GM12878 (cell line): ENCODE results near the gene SARS2. TPM values are rescaled to one million over a fixed set of nuclear protein-coding genes. Genes with fewer than 3 reads are reported as not detected.

Source experiments
- ATAC-seq: fragments of 200-7000 bp; cut with Tn5 transposase; 3 replicates; pipeline ENCODE4 v1.9.1; 2020; ENCODE audit warnings: mild to moderate bottlenecking, moderate library complexity
- BruUV-seq: library from RNA; stranded (reverse); fragments of 400-500 nt; replicated peaks from 2 replicates; lab custom pipeline; 2021; lab: Mats Ljungman, UMichigan
- CTCF ChIA-PET: fragments of 300-600 bp; sonication (Branson Sonifier 250); formaldehyde crosslinking; extraction: SDS; loops from one replicate; lab custom pipeline; 2021; ENCODE audit warnings: inconsistent platforms; lab: Yijun Ruan, JAX
- POLR2A ChIA-PET: fragments of 350-600 bp; formaldehyde crosslinking; extraction: SDS; loops from one replicate; lab custom pipeline; 2021; ENCODE audit warnings: inconsistent platforms; lab: Charles Lee
- RAD21 ChIA-PET: fragments of 300-600 bp; sonication (Branson Sonifier 250); formaldehyde crosslinking; loops from one replicate; lab custom pipeline; 2023; ENCODE audit warnings: antibody characterized with exemption; ENCODE audit not compliant: unreplicated experiment; lab: Charles Lee
- SMC1A ChIA-PET: fragments of 300-600 bp; sonication (Branson Sonifier 250); formaldehyde crosslinking; loops from one replicate; lab custom pipeline; 2023; ENCODE audit not compliant: unreplicated experiment, uncharacterized antibody; lab: Charles Lee
- DNase-seq: peaks from one replicate; pipeline ENCODE4 v3.0.0-alpha.2; 2011; ENCODE audit warnings: low read depth, low spot score
- FAIRE-seq: peaks from 3 replicates; lab custom pipeline; 2011; peaks lifted over from hg19 to GRCh38; lab: Jason Lieb, UNC
- H2AFZ ChIP-seq: 2 replicates; pipeline ENCODE4 v1.6.0; 2011; ENCODE audit warnings: low read depth, low read length, control low read depth; ENCODE audit not compliant: control insufficient read depth
- H3K27ac ChIP-seq: 2 replicates; pipeline ENCODE4 v1.5.1; 2011; ENCODE audit warnings: control low read depth; ENCODE audit not compliant: control insufficient read depth, insufficient read depth
- H3K27me3 ChIP-seq, 2 experiments: replicated peaks in 1 of 2; 2 replicates each; pipeline versions ENCODE4 v1.6.0 to v1.6.1; 2011; ENCODE audit warnings: low read length in 1 of 2; ENCODE audit not compliant: control insufficient read depth in 2 of 2, insufficient read depth in 2 of 2
- H3K36me3 ChIP-seq, 2 experiments: 2 replicates each; pipeline ENCODE4 v1.5.1; 2011; ENCODE audit warnings: low read length in 1 of 2; ENCODE audit not compliant: control insufficient read depth in 2 of 2, insufficient read depth in 2 of 2
- H3K4me1 ChIP-seq: 2 replicates; pipeline ENCODE4 v1.6.1; 2011; ENCODE audit warnings: mild to moderate bottlenecking, low read length, moderate library complexity, mixed read lengths; ENCODE audit not compliant: control insufficient read depth, insufficient read depth
- H3K4me2 ChIP-seq: 2 replicates; pipeline ENCODE4 v1.6.0; 2011; ENCODE audit warnings: control low read depth; ENCODE audit not compliant: control insufficient read depth, insufficient read depth
- H3K4me3 ChIP-seq: fragments of 200-600 bp; sonication (generic); 2 replicates; pipeline ENCODE4 v1.5.1; 2016
- H3K79me2 ChIP-seq: 2 replicates; pipeline ENCODE4 v1.6.0; 2011; ENCODE audit warnings: low read length; ENCODE audit not compliant: control insufficient read depth, insufficient read depth
- H3K9ac ChIP-seq: 2 replicates; pipeline ENCODE4 v1.8.0; 2011; ENCODE audit warnings: low read length, control low read depth, mixed read lengths; ENCODE audit not compliant: control insufficient read depth, insufficient read depth
- H3K9me3 ChIP-seq: replicated peaks from 3 replicates; pipeline ENCODE4 v1.5.1; 2011; ENCODE audit warnings: mild to moderate bottlenecking, low read length; ENCODE audit not compliant: control insufficient read depth, insufficient read depth
- H4K20me1 ChIP-seq: 2 replicates; pipeline ENCODE4 v1.6.0; 2011; ENCODE audit not compliant: control insufficient read depth, insufficient read depth
- EGR1 ChIP-seq, 2 experiments: IDR thresholded peaks; 1 replicate in 1 of 2; 2 replicates in 1 of 2; pipeline ENCODE4 v1.6.1; 2011 to 2012; ENCODE audit warnings: low read depth in 2 of 2, low read length in 2 of 2, borderline replicate concordance in 1 of 2, mild to moderate bottlenecking in 1 of 2, moderate library complexity in 1 of 2
- WGBS: methylation state at CpG from one replicate; pipeline ENCODE4 v1.1.6; 2016; ENCODE audit warnings: low lambda C conversion rate; ENCODE audit not compliant: insufficient replicate concordance, insufficient coverage; ENCODE audit errors: missing lambda C conversion rate; 5-methylcytosine and 5-hydroxymethylcytosine counted together
- in situ Hi-C: fragments of 300-500 bp; cut with MboI; formaldehyde crosslinking; loops from 9 replicates; pipeline ENCODE4 v1.14.3; 2018; ENCODE audit warnings: mixed read lengths
- intact Hi-C: fragments of 100-400 bp; cut with micrococcal nuclease; formaldehyde crosslinking; loops from one replicate; pipeline ENCODE4 v1.14.2; 2022; ENCODE audit not compliant: unreplicated experiment
- polyA plus RNA-seq, 11 experiments: library from polyadenylated mRNA; depleted of rRNA in 4 of 11; unstranded in 6 of 11; stranded (reverse) in 5 of 11; fragments of >200 nt; fragmentation: Nextera tagmentation in 4 of 11; fragmentation: Illumina TruSeq in 1 of 11; extraction: Ambion mirVana in 4 of 11; extraction: Trizol in 1 of 11; gene quantifications; 1 replicate in 1 of 11; 2 replicates in 10 of 11; pipeline versions ENCODE4 v1.2.1 to v1.2.3, GENCODE V29; 2011 to 2016; ENCODE audit warnings: inconsistent platforms in 2 of 11, missing spikeins in 2 of 11, low read depth in 1 of 11
- total RNA-seq, 4 experiments: library from RNA; depleted of rRNA in 3 of 4; stranded (reverse); fragments of >200 nt in 3 of 4; fragmentation: Illumina TruSeq in 1 of 4; extraction: Trizol in 1 of 4; gene quantifications; 2 replicates each; pipeline versions ENCODE4 v1.2.1 to v1.2.3, GENCODE V29; 2013 to 2021
- TF ChIP-seq, protein P1 (sequence below): IDR thresholded peaks from 2 replicates; pipeline ENCODE4 v1.6.1; 2012; ENCODE audit warnings: low read length, inconsistent platforms

SARS2 gene
- total and polyA plus RNA-seq, 10 of the 15 experiments (the other 5 are each of a cell fraction or from before 2014, with no cell fraction given): 2.6 to 50.3 (median 27.5) TPM

DNA sequence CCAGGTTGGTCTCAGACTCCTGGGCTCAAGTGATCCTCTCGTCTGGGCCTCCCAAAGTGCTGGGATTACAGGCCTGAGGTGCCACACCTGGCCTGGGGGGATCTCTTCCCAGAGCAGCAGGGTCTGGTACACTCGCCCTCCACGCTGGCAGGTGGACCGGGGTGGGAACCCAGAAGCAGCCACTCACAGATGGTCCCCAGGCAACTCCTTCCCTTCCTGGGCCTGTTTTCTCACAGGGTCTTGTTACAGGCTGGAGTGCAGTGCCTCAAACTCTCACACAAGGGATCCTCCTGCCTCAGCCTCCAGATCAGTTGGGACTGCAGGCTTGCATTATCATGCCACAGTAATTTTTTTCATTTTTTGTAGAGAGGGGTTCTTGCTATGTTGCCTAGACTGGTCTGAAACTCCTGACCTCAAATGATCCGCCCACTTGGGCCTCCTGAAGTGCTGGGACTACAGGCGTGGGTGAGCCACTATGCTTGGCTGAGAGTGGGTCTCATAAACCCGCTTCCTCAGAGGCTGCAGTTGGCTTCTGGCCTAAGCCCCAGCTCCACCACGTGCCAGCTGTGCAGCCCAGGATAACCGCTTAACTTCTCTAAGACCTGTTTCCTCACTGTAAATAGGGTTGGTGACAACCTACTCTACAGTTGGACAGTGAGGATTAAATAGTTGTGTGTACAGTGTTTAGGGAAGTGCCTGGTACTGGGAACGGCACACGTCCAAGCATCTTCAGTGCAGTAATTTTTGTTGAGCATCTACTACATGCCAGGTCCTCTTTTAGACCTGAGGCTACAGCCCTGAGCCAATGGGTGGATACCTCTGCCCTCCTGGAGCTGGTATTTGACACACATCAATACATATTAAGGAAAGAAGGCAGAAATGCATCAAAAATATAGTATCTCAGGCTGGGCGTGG is 17.7 kb downstream of the SARS2 start:
- no peaks in the 10 kb centered on the region for H3K79me2 ChIP-seq
- no peak overlapping the region for H3K27ac ChIP-seq
- ChIA-PET RAD21 (no interaction called here), CTCF (interaction anchor here (1.2 to 2.3 kb wide), 3 partner anchors 18 to 398 kb away, joined by 3 to 8 read pairs (median 5); partner anchors contain the start of genes MRPS12 and SARS2), POLR2A (no interaction called here), SMC1A (interaction anchor here (0.6 kb wide), 2 partner anchors 259 to 361 kb away, joined by 3 read pairs; no protein-coding TSS in a partner anchor)
- BruUV-seq: no TSS peak
- no peaks in the 10 kb centered on the region for H3K4me1 ChIP-seq
- H4K20me1 ChIP-seq: no peaks in the 10 kb centered on the region
- DNase-seq (no peak), FAIRE-seq (peak; percentile 59), ATAC-seq (peak; percentile 32)
- H3K4me2 ChIP-seq: peak overlapping the region; percentile 35; the same call in 1 of the 2 replicates
- no peak overlapping the region for H3K9ac ChIP-seq
- TF ChIP-seq, protein P1, sequence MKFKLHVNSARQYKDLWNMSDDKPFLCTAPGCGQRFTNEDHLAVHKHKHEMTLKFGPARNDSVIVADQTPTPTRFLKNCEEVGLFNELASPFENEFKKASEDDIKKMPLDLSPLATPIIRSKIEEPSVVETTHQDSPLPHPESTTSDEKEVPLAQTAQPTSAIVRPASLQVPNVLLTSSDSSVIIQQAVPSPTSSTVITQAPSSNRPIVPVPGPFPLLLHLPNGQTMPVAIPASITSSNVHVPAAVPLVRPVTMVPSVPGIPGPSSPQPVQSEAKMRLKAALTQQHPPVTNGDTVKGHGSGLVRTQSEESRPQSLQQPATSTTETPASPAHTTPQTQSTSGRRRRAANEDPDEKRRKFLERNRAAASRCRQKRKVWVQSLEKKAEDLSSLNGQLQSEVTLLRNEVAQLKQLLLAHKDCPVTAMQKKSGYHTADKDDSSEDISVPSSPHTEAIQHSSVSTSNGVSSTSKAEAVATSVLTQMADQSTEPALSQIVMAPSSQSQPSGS: no peak
- 0 out of 3 replicates have a peak, but pooled peaks of 1 of the 2 experiments have one; percentile 21 for TF ChIP-seq EGR1 (IDR thresholded peaks at IDR 0.05; ENCODE audit: borderline replicate concordance in 1 of 2, low read depth in 2 of 2, low read length in 2 of 2)
- no peaks in the 10 kb centered on the region for H3K27me3 ChIP-seq
- in situ Hi-C loops (no loop called here), intact Hi-C loops (no loop called here)
- WGBS: 61% methylated on average over 12 of the region's 12 CpGs
- no peak overlapping the region for H3K4me3 ChIP-seq
- H3K9me3 ChIP-seq: no peaks in the 10 kb centered on the region
- no peaks in the 10 kb centered on the region; a peak in 1 of 4 replicates for H3K36me3 ChIP-seq
- H2AFZ ChIP-seq: no peak overlapping the region
